ENCODE results near the gene NEDD8.
"Not testable (repeated sequence)": the region's sequence is repeated elsewhere in the genome, so short reads cannot be mapped to it uniquely, and the experiment has no call there.

- TF ChIP-seq CTCF (IDR thresholded peaks at IDR 0.05); ZFX (IDR thresholded peaks at IDR 0.05; ENCODE audit: borderline replicate concordance): not testable (repeated sequence)
Measured at GRCh38 chr14:24216876-24217275, 15.3 kb downstream of the NEDD8 start.
